Measurements from ENCODE around the gene FZD4.
A peak's percentile ranks its signal among the peaks of the same experiment; 100 is the strongest.

The FZD4 gene

DNA sequence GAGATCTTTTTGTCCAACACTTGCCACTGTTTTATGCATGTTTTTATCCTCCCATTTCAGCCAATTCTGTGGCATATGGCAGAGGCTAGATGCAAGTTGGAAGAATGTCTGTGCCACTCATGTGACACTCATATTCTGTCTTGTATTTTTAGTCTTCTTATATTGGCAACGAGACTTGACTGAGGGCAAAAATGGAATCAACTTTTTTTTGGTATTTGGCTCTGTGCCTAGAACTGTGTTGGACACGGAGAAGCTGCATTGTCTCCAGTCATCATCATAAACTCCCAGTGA lies 1.7 kb upstream of the FZD4 start:
- Histone ChIP-seq H3K4me1 (ENCODE audit: control insufficient read depth, insufficient read depth, low read length) (no peaks in the 10 kb centered on the region), H3K4me3 (ENCODE audit: low read depth, low read length) (no peak overlapping the region), H3K36me3 (ENCODE audit: control insufficient read depth in 2 of 2, insufficient read depth in 1 of 2, low read length in 2 of 2) (peaks cover 0 to 5% of the 10 kb centered on the region in 2 experiments; a peak in 1 of 3 replicates), H3K9me3 (ENCODE audit: control insufficient read depth, insufficient read depth, low read depth, low read length) (no peaks in the 10 kb centered on the region), H3K27ac (ENCODE audit: extremely low read depth, low read depth, low read length) (no peak overlapping the region)
- CTCF ChIA-PET: interaction anchor here (0.7 kb wide), 1 partner anchor 161 kb away, joined by 3 read pairs; no protein-coding TSS in a partner anchor
- TF ChIP-seq ZNF747 (tag by site-specific recombination; IDR thresholded peaks at IDR 0.05): no peak
- no peak for TF ChIP-seq ZNF10 (tag by site-specific recombination; IDR thresholded peaks at IDR 0.05)
- no peak for TF ChIP-seq ZNF404 (tag by site-specific recombination; IDR thresholded peaks at IDR 0.05)
- TF ChIP-seq RBAK (tag by site-specific recombination; IDR thresholded peaks at IDR 0.05): no peak
- no peak for TF ChIP-seq ZNF354C (tag by site-specific recombination; IDR thresholded peaks at IDR 0.05; ENCODE audit: borderline replicate concordance, low read depth)
- no peak for TF ChIP-seq ZNF692 (tag by site-specific recombination; IDR thresholded peaks at IDR 0.05)
- no peak for TF ChIP-seq ZNF514 (tag by site-specific recombination; IDR thresholded peaks at IDR 0.05)
- TF ChIP-seq, protein P1, sequence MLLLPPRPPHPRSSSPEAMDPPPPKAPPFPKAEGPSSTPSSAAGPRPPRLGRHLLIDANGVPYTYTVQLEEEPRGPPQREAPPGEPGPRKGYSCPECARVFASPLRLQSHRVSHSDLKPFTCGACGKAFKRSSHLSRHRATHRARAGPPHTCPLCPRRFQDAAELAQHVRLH (tag by site-specific recombination; IDR thresholded peaks at IDR 0.05): no peak
- TF ChIP-seq BCL6B (tag by site-specific recombination; IDR thresholded peaks at IDR 0.05): no peak
- TF ChIP-seq ZNF266 (tag by site-specific recombination; IDR thresholded peaks at IDR 0.05; ENCODE audit: low read depth): no peak
- TF ChIP-seq REPIN1 (tag by site-specific recombination; IDR thresholded peaks at IDR 0.05; ENCODE audit: low read depth): no peak
- POLR2A ChIA-PET: interaction anchor here (1.2 to 2.7 kb wide), 3 partner anchors 18 to 43 kb away, joined by 4 to 12 read pairs (median 10); no protein-coding TSS in a partner anchor

DNA sequence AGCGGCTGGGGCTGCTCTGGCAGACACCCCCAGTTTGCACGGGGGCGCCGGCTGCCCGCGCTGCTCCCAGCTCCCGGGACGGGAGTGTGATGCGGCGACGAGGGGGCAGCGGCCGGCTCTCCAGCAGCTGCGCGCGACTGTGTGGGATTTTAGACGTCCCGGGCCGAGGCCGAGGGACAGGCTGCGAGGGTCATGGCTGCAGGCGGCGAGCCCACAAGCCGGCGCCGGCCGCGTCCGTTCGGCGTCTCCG lies 159 bp downstream of the FZD4 start:
- Histone ChIP-seq H3K36me3 (ENCODE audit: control insufficient read depth in 2 of 2, insufficient read depth in 1 of 2, low read length in 2 of 2) (peaks cover 0 to 15% of the 10 kb centered on the region in 2 experiments; a peak in 1 of 3 replicates), H3K27ac (ENCODE audit: extremely low read depth, low read depth, low read length) (peak overlapping the region; percentile 63; the same call in 1 of the 2 replicates), H3K4me1 (ENCODE audit: control insufficient read depth, insufficient read depth, low read length) (no peaks in the 10 kb centered on the region), H3K9me3 (ENCODE audit: control insufficient read depth, insufficient read depth, low read depth, low read length) (no peaks in the 10 kb centered on the region), H3K4me3 (ENCODE audit: low read depth, low read length) (peak overlapping the region; percentile 70)
- ChIA-PET CTCF (interaction anchor here (0.7 to 5.5 kb wide), 4 partner anchors 17 to 143 kb away, joined by 3 to 35 read pairs (median 5); no protein-coding TSS in a partner anchor), POLR2A (interaction anchor here (0.7 to 2.7 kb wide), 8 partner anchors 9 to 82 kb away, joined by 3 to 15 read pairs (median 6); partner anchors contain the start of gene TMEM135)
- TF ChIP-seq ZBTB26 (tag by site-specific recombination; optimal IDR thresholded peaks at IDR 0.05): peak; percentile 73
- 0 out of 2 replicates have a peak, but pooled peaks have one; percentile 16 for TF ChIP-seq ZNF76 (tag by site-specific recombination; IDR thresholded peaks at IDR 0.05; ENCODE audit: borderline replicate concordance, low read depth)
- no peak for TF ChIP-seq ZNF155 (tag by site-specific recombination; IDR thresholded peaks at IDR 0.05)
- TF ChIP-seq CTCF (tag by site-specific recombination; IDR thresholded peaks at IDR 0.05): 0 out of 2 replicates have a peak, but pooled peaks have one; percentile 2
- 0 out of 2 replicates have a peak, but pooled peaks have one; percentile 23 for TF ChIP-seq ZNF561 (tag by site-specific recombination; IDR thresholded peaks at IDR 0.05; ENCODE audit: borderline replicate concordance)
- 0 out of 2 replicates have a peak, but pooled peaks have one; percentile 10 for TF ChIP-seq ZFHX2 (tag by site-specific recombination; conservative IDR thresholded peaks at IDR 0.05)

All from HEK293 (cell line).